Keratinocyte (primary cell): ENCODE data around the gene LMNTD1. TPM values are rescaled to one million over a fixed set of nuclear protein-coding genes. Genes with fewer than 3 reads are reported as not detected.

Experiments
- DNase-seq: peaks from one replicate; pipeline ENCODE4 v3.0.0-alpha.2; 2011; ENCODE audit warnings: low read depth, missing footprints, low spot score
- FAIRE-seq: peaks from 2 replicates; lab custom pipeline; 2011; peaks lifted over from hg19 to GRCh38; lab: Jason Lieb, UNC
- H2AFZ ChIP-seq: 2 replicates; pipeline ENCODE4 v1.6.0; 2012; ENCODE audit warnings: low read length, control low read depth, inconsistent platforms; ENCODE audit not compliant: control insufficient read depth
- H3K27ac ChIP-seq: 2 replicates; pipeline ENCODE4 v1.5.1; 2011; ENCODE audit warnings: low read length; ENCODE audit not compliant: control insufficient read depth, insufficient read depth
- H3K27me3 ChIP-seq: 3 replicates; pipeline ENCODE4 v1.6.0; 2011; ENCODE audit warnings: low read length; ENCODE audit not compliant: control insufficient read depth, insufficient read depth; ENCODE audit errors: extremely low read depth
- H3K36me3 ChIP-seq, 2 experiments: 2 replicates in 1 of 2; 3 replicates in 1 of 2; pipeline ENCODE4 v1.5.1; 2011; ENCODE audit warnings: low read length in 2 of 2, mild to moderate bottlenecking in 1 of 2; ENCODE audit not compliant: control insufficient read depth in 2 of 2, insufficient read depth in 2 of 2; ENCODE audit errors: extremely low read depth in 1 of 2
- H3K4me1 ChIP-seq: 3 replicates; pipeline ENCODE4 v1.5.1; 2011; ENCODE audit warnings: low read length; ENCODE audit not compliant: control insufficient read depth, insufficient read depth; ENCODE audit errors: extremely low read depth
- H3K4me2 ChIP-seq: 3 replicates; pipeline ENCODE4 v1.6.0; 2011; ENCODE audit warnings: low read depth, low read length; ENCODE audit not compliant: control insufficient read depth, insufficient read depth; ENCODE audit errors: extremely low read depth
- H3K4me3 ChIP-seq, 3 experiments: fragments of 200-600 bp in 1 of 3; sonication (generic) in 1 of 3; 2 replicates in 2 of 3; 3 replicates in 1 of 3; pipeline ENCODE4 v1.5.1; 2011 to 2016; ENCODE audit warnings: low read length in 3 of 3, mild to moderate bottlenecking in 3 of 3, control low read depth in 2 of 3, inconsistent platforms in 1 of 3, low read depth in 1 of 3, mixed read lengths in 1 of 3, mixed run types in 1 of 3, moderate library complexity in 1 of 3; ENCODE audit not compliant: control insufficient read depth in 2 of 3, insufficient read depth in 2 of 3; ENCODE audit errors: extremely low read depth in 1 of 3
- H3K79me2 ChIP-seq: 2 replicates; pipeline ENCODE4 v1.6.0; 2012; ENCODE audit warnings: low read length; ENCODE audit not compliant: control insufficient read depth, insufficient read depth
- H3K9ac ChIP-seq: 3 replicates; pipeline ENCODE4 v1.6.0; 2011; ENCODE audit warnings: low read length; ENCODE audit not compliant: control insufficient read depth, insufficient read depth; ENCODE audit errors: extremely low read depth
- H3K9me1 ChIP-seq: 3 replicates; pipeline ENCODE4 v1.6.0; 2011; ENCODE audit warnings: low read length; ENCODE audit not compliant: control insufficient read depth, insufficient read depth; ENCODE audit errors: extremely low read depth
- H3K9me3 ChIP-seq: 2 replicates; pipeline ENCODE4 v1.5.1; 2012; ENCODE audit warnings: low read depth, low read length; ENCODE audit not compliant: control insufficient read depth
- H4K20me1 ChIP-seq: 3 replicates; pipeline ENCODE4 v1.6.0; 2011; ENCODE audit warnings: low read length; ENCODE audit not compliant: control insufficient read depth, insufficient read depth; ENCODE audit errors: extremely low read depth
- EZH2 ChIP-seq: IDR thresholded peaks from one replicate; pipeline ENCODE4 v1.6.1; 2012; ENCODE audit warnings: inconsistent platforms, mild to moderate bottlenecking, low read length, moderate library complexity
- dilution Hi-C: fragments of 300-500 bp; cut with MboI; formaldehyde crosslinking; loops from one replicate; pipeline ENCODE4 v1.7.0; 2020; ENCODE audit warnings: low sequenced_read_pairs; ENCODE audit not compliant: extremely low pct_ligation_motif_present
- polyA plus RNA-seq, 5 experiments: library from polyadenylated mRNA; depleted of rRNA in 3 of 5; stranded (reverse) in 3 of 5; stranded (forward) in 1 of 5; unstranded in 1 of 5; fragments of >200 nt; gene quantifications; 1 replicate in 1 of 5; 2 replicates in 3 of 5; 3 replicates in 1 of 5; pipeline versions ENCODE4 v1.2.1 to v1.2.3, GENCODE V29; 2011 to 2012; ENCODE audit warnings: missing spikeins in 2 of 5, low read depth in 1 of 5, low replicate concordance in 1 of 5
- TF ChIP-seq, protein P1 (sequence below), 3 experiments: IDR thresholded peaks in 1 of 3; conservative IDR thresholded peaks in 1 of 3; optimal IDR thresholded peaks in 1 of 3; 2 replicates in 2 of 3; 3 replicates in 1 of 3; pipeline versions ENCODE3 to v1.5.1; 2011; ENCODE audit warnings: low read length in 3 of 3, mild to moderate bottlenecking in 3 of 3, moderate library complexity in 2 of 3, control low read depth in 1 of 3, inconsistent platforms in 1 of 3; ENCODE audit not compliant: insufficient read depth in 2 of 3; ENCODE audit errors: extremely low read depth in 1 of 3

The LMNTD1 gene
- polyA plus RNA-seq, 1 donor (not counting 4 experiments of a cell fraction or from before 2014, with no cell fraction given), result 0.42 TPM

DNA sequence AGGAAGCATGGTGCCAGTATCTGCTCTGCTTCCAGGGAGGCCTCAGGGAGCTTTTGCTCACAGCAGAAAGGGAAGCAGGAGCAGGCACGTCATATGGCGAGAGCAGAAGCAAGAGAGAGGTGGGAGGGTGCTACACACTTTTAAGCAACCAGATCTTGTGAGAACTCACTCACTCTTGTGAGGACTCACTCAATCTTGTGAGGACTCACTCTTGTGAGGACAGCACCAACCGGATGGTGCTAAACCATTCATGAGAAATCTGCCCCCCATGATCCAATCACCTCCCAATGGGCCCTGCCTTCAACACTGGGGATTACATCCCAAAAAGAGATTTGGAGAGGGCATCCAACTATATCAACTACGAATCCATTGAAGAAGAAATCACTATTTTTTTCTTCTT is 34.3 kb upstream of the LMNTD1 start:
- H3K27me3 ChIP-seq, result no peaks in the 10 kb centered on the region
- TF ChIP-seq, protein P1, sequence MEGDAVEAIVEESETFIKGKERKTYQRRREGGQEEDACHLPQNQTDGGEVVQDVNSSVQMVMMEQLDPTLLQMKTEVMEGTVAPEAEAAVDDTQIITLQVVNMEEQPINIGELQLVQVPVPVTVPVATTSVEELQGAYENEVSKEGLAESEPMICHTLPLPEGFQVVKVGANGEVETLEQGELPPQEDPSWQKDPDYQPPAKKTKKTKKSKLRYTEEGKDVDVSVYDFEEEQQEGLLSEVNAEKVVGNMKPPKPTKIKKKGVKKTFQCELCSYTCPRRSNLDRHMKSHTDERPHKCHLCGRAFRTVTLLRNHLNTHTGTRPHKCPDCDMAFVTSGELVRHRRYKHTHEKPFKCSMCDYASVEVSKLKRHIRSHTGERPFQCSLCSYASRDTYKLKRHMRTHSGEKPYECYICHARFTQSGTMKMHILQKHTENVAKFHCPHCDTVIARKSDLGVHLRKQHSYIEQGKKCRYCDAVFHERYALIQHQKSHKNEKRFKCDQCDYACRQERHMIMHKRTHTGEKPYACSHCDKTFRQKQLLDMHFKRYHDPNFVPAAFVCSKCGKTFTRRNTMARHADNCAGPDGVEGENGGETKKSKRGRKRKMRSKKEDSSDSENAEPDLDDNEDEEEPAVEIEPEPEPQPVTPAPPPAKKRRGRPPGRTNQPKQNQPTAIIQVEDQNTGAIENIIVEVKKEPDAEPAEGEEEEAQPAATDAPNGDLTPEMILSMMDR (optimal IDR thresholded peaks at IDR 0.05 in 1 of 3, IDR thresholded peaks at IDR 0.05 in 1 of 3, conservative IDR thresholded peaks at IDR 0.05 in 1 of 3; ENCODE audit: extremely low read depth in 1 of 3, insufficient read depth in 2 of 3, low read length in 3 of 3), result no peak
- TF ChIP-seq EZH2, result no peak
- no peaks in the 10 kb centered on the region for H3K79me2 ChIP-seq
- dilution Hi-C loops, result no loop called here
- no peaks in the 10 kb centered on the region for H3K36me3 ChIP-seq
- peaks cover 9% of the 10 kb centered on the region for H3K9me3 ChIP-seq
- H3K27ac ChIP-seq, result no peak overlapping the region
- DNase-seq (no peak), FAIRE-seq (peak; percentile 5)
- no peaks in the 10 kb centered on the region for H4K20me1 ChIP-seq
- no peak overlapping the region for H3K4me2 ChIP-seq
- no peak overlapping the region for H2AFZ ChIP-seq
- H3K9me1 ChIP-seq, result no peaks in the 10 kb centered on the region
- no peak overlapping the region for H3K9ac ChIP-seq
- peaks cover 29% of the 10 kb centered on the region for H3K4me1 ChIP-seq
- H3K4me3 ChIP-seq, result no peak overlapping the region

DNA sequence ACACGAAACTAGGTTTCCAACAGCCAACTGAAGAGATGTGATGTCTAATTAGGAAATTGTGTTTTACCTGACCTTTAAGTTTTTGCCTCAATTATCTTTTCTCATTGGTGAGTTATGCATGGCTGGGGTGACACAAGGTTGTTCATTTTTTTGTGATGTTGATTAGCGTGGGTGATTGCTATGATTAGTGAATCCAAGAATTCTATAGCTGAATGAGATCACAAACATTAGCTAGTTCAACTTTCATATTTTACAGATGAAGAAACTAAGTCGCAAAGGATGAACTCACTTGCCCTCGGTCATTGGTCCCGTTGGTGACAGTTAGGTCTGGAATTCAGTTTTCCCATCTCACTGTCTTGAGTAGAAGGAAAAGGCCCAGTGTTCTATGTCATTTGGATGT is 32.6 kb upstream of the LMNTD1 start:
- H3K4me3 ChIP-seq, result no peak overlapping the region
- no peak overlapping the region for H2AFZ ChIP-seq
- H3K79me2 ChIP-seq, result no peaks in the 10 kb centered on the region
- H3K9ac ChIP-seq, result no peak overlapping the region
- DNase-seq (no peak), FAIRE-seq (no peak)
- H3K27ac ChIP-seq, result no peak overlapping the region
- TF ChIP-seq, protein P1 (optimal IDR thresholded peaks at IDR 0.05 in 1 of 3, IDR thresholded peaks at IDR 0.05 in 1 of 3, conservative IDR thresholded peaks at IDR 0.05 in 1 of 3; ENCODE audit: extremely low read depth in 1 of 3, insufficient read depth in 2 of 3, low read length in 3 of 3), result no peak
- no peak for TF ChIP-seq EZH2
- no peaks in the 10 kb centered on the region for H4K20me1 ChIP-seq
- H3K4me1 ChIP-seq, result peaks cover 19% of the 10 kb centered on the region
- H3K9me3 ChIP-seq, result peaks cover 9% of the 10 kb centered on the region
- peak overlapping the region; percentile 71 for H3K4me2 ChIP-seq
- no peaks in the 10 kb centered on the region for H3K9me1 ChIP-seq
- H3K36me3 ChIP-seq, result no peaks in the 10 kb centered on the region
- dilution Hi-C loops, result no loop called here
- no peaks in the 10 kb centered on the region for H3K27me3 ChIP-seq
